Measurements from ENCODE around the gene RAB10.

RAB10 gene

DNA sequence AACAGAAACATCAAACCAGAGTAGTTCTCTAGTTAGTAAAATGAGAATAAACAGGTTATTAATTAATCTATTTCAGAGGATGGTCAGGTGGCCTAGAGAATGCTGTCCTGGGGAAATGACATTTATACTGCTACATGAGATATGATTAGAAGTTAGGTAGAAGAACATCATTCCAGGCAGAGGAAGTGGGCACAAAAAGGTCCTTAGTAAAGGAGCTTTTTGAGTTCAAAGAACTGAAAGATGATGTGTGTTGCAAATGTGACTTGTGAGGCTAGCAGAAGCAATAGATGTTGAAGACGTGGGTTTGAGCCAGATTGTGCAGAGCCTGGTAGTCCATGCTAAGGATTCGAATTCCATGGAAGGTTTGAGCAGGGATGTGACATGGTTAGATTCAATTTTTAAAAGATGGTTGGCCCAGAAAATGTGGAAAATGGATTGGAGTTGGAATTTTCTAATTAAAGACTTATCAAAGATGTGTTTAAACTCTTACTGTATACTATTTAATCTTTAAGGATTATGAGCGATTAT, 34.2 kb downstream of the RAB10 start:
- peak overlapping the region; percentile 28 for H3K27ac ChIP-seq
- TF ChIP-seq, protein P1, sequence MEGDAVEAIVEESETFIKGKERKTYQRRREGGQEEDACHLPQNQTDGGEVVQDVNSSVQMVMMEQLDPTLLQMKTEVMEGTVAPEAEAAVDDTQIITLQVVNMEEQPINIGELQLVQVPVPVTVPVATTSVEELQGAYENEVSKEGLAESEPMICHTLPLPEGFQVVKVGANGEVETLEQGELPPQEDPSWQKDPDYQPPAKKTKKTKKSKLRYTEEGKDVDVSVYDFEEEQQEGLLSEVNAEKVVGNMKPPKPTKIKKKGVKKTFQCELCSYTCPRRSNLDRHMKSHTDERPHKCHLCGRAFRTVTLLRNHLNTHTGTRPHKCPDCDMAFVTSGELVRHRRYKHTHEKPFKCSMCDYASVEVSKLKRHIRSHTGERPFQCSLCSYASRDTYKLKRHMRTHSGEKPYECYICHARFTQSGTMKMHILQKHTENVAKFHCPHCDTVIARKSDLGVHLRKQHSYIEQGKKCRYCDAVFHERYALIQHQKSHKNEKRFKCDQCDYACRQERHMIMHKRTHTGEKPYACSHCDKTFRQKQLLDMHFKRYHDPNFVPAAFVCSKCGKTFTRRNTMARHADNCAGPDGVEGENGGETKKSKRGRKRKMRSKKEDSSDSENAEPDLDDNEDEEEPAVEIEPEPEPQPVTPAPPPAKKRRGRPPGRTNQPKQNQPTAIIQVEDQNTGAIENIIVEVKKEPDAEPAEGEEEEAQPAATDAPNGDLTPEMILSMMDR (IDR thresholded peaks at IDR 0.05) = no peak
- no peak for TF ChIP-seq ZFX (IDR thresholded peaks at IDR 0.05; ENCODE audit: borderline replicate concordance)

DNA sequence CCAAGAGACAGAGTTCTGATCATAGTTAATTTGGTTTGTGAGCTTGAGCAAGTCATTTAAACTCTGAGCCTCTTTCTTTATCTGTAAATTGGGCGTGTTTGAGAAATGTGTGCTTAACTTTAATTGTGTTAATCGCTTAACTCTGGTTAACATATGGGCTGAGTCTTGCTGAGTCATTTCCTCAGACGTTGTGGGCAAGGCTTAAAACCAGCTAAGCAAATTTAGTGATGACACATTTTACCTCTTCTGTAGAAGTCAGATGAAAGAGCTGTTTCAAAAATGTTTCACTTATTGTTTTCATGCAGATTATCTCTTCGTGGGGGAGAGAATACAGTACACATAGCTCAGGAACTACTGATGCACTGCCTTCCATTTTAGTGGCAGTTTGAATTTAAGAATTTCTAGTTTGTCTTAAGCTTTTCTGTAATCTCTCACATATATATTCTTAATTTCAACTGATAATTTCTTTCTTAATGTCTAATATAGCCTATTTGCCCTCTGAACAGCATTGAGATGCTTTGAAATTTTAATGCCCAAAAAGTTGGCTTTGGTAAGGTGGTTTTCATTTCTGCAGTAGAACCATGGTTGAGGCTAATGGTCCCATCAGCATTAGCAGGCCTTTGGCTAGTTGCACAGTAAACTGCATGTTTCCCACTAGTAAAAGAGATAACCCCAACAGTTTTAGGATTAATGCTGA, 34.9 kb downstream of the RAB10 start:
- TF ChIP-seq, protein P1 (IDR thresholded peaks at IDR 0.05) = no peak
- no peak for TF ChIP-seq ZFX (IDR thresholded peaks at IDR 0.05; ENCODE audit: borderline replicate concordance)
- peak overlapping the region; percentile 28 for H3K27ac ChIP-seq

- no peak overlapping the region for H3K27ac ChIP-seq
- TF ChIP-seq ZFX (IDR thresholded peaks at IDR 0.05; ENCODE audit: borderline replicate concordance) = no peak
- TF ChIP-seq, protein P1 (IDR thresholded peaks at IDR 0.05) = no peak
These were observed 36.8 kb downstream of the RAB10 start for GRCh38 chr2:26070730-26071129.

GRCh38 chr2:26072925-26073768, 39.3 kb downstream of the RAB10 start:
- TF ChIP-seq, protein P1 (IDR thresholded peaks at IDR 0.05) = no peak
- TF ChIP-seq ZFX (IDR thresholded peaks at IDR 0.05; ENCODE audit: borderline replicate concordance) = no peak
- H3K27ac ChIP-seq = peak overlapping the region; percentile 82

GRCh38 chr2:26073830-26074229, 39.9 kb downstream of the RAB10 start:
- TF ChIP-seq, protein P1 (IDR thresholded peaks at IDR 0.05) = no peak
- TF ChIP-seq ZFX (IDR thresholded peaks at IDR 0.05; ENCODE audit: borderline replicate concordance) = no peak
- H3K27ac ChIP-seq = peak overlapping the region; percentile 82

GRCh38 chr2:26074676-26075075, 40.8 kb downstream of the RAB10 start:
- H3K27ac ChIP-seq = peak overlapping the region; percentile 82
- TF ChIP-seq, protein P1 (IDR thresholded peaks at IDR 0.05) = no peak
- no peak for TF ChIP-seq ZFX (IDR thresholded peaks at IDR 0.05; ENCODE audit: borderline replicate concordance)
